OCI-LY1 (cell line): ENCODE data around the gene TIAL1.

Source experiments
- CTCF ChIP-seq: fragments of 200-600 bp; sonication (generic), shearing (Covaris generic); IDR thresholded peaks from 2 replicates; pipeline ENCODE4 v1.5.1; 2017; ENCODE audit warnings: mild to moderate bottlenecking, antibody characterized with exemption, low read length, moderate library complexity, mixed read lengths
- EZH2 ChIP-seq: fragments of 200-600 bp; sonication (generic), shearing (Covaris generic); IDR thresholded peaks from 2 replicates; pipeline ENCODE4 v1.8.0; 2017; ENCODE audit warnings: borderline replicate concordance, mixed run types, mild to moderate bottlenecking, antibody characterized with exemption, low read length, moderate library complexity, mixed read lengths

- no peak for TF ChIP-seq CTCF
- no peak for TF ChIP-seq EZH2
These were observed 17.9 kb upstream of the TIAL1 start for GRCh38 chr10:119614686-119615085.
